ENCODE results near the gene PBRM1.

Gene PBRM1

DNA sequence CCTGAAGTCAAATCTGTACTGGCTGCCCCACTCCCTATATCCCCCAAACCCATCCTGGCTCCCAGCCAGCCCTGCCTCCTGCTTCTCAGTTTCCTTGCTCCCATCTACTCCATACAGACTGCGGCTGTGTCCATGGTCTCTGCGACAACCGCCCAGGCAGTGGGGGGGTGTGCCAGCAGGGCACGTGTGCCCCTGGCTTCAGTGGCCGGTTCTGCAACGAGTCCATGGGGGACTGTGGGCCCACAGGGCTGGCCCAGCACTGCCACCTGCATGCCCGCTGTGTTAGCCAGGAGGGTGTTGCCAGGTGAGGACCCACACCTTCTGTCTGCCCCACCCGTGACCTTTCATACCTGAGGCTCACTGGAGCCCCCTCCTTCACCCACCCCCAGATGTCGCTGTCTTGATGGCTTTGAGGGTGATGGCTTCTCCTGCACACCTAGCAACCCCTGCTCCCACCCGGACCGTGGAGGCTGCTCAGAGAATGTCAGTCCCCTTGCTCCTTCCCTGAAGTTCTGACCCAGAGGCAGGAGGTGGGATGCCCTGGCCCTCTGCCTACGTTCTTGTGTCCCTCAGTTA is 175.9 kb downstream of the PBRM1 start:
- DNase-seq (ENCODE audit: low read depth in 2 of 2), result no peak

DNA sequence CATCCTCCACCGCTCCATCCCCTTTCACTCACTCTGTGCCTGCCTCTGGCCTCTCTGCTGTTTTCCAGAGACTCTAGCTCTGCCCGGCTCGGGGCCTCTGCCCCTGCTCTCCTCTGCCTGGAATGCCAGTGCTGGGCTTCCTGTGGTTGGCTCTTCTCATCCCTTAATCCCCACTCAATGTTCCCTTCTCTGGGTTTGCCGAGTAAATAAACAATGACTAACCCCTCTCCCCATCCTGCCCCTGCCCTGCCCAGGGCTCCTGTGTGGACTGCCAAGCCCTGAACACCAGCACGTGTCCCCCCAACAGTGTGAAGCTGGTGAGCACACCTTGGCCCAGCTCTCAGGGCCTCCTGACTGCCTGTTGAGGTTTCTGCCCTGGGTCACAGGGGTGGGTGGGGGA is 178.4 kb downstream of the PBRM1 start:
- DNase-seq (ENCODE audit: low read depth in 2 of 2), result no peak

DNA sequence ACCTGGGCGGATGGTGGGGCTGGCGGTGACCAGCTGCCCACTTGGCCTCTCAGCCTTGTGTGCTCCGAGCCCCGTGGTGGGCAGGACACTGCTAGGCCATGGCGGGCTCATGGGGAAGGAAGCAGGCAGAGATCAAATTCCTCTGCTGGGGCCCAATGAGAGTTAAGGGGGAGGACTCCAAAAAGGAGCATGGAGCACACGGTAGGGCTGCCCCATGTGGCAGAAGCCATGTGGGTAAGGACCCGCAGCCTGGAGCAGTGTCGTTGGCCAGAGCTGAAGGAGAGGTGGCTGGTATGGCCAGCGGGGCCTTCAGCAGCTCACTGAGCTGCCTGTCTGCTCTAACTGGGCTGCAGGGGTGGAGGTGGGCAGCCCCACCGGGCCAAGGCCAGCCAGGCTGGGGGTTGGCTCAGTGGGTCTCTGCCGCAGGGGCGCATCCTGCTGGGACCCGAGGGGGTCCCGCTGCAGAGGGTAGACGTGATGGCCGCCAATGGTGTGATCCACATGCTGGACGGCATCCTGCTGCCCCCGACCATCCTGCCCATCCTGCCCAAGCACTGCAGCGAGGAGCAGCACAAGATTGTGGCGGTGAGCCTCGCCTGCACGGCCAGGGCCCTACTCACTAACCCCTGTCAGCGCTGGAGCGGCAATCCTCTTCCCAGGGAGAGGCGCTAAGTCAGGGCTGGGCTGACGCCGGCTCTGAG is 179.3 kb downstream of the PBRM1 start:
- no peak for DNase-seq (ENCODE audit: low read depth in 2 of 2)

- DNase-seq (ENCODE audit: low read depth in 2 of 2), result no peak
Observed at GRCh38 chr3:52504977-52505376, 180.7 kb downstream of the PBRM1 start.

GRCh38 chr3:52503788-52504424 is 181.8 kb downstream of the PBRM1 start:
- DNase-seq (ENCODE audit: low read depth in 2 of 2), result no peak

DNA sequence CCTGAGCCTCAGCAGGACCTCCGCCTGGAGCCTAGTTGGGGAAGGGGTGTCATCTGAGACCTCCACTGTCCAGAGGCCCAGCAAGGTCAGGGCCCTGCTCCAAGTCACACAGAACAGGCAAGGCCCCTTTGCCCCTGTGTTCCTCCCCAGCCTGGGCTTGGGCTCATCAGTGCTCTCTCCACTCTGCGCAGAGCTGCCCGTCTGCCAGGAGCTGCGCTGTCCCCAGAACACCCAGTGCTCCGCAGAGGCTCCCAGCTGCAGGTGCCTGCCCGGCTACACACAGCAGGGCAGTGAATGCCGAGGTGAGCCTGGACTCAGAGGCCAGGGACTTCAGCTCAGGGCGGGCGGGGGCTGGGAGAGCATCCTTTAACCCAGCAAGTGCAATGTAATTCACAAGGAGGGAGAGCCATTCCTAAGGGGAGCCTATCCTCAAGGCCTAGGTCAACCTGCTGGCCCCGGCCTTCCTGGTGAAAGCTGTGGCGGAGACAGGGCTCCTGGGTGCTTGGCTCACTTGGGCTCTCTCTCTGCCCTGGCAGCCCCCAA is 182.8 kb downstream of the PBRM1 start:
- DNase-seq (ENCODE audit: low read depth in 2 of 2), result no peak

DNA sequence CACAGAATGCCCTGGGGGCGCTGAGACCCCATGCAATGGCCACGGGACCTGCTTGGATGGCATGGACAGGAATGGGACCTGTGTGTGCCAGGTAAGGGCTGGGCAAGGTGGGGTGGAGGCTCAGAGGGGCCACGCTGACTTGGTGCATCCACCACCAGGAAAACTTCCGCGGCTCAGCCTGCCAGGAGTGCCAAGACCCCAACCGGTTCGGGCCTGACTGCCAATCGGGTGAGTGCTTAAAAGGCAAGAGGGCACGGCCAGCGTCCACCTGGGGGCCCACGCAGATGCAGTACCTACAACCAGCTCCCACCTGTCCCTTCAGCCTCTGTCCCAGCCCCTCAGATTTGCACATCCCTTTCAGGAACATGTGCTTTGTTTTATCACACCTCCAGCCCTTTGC is 183.7 kb downstream of the PBRM1 start:
- DNase-seq (ENCODE audit: low read depth in 2 of 2), result no peak

- no peak for DNase-seq (ENCODE audit: low read depth in 2 of 2)
Observed at GRCh38 chr3:52501046-52501445, 184.7 kb downstream of the PBRM1 start.

- DNase-seq (ENCODE audit: low read depth in 2 of 2), result no peak
Observed at GRCh38 chr3:52498137-52499054, 187.3 kb downstream of the PBRM1 start.

DNA sequence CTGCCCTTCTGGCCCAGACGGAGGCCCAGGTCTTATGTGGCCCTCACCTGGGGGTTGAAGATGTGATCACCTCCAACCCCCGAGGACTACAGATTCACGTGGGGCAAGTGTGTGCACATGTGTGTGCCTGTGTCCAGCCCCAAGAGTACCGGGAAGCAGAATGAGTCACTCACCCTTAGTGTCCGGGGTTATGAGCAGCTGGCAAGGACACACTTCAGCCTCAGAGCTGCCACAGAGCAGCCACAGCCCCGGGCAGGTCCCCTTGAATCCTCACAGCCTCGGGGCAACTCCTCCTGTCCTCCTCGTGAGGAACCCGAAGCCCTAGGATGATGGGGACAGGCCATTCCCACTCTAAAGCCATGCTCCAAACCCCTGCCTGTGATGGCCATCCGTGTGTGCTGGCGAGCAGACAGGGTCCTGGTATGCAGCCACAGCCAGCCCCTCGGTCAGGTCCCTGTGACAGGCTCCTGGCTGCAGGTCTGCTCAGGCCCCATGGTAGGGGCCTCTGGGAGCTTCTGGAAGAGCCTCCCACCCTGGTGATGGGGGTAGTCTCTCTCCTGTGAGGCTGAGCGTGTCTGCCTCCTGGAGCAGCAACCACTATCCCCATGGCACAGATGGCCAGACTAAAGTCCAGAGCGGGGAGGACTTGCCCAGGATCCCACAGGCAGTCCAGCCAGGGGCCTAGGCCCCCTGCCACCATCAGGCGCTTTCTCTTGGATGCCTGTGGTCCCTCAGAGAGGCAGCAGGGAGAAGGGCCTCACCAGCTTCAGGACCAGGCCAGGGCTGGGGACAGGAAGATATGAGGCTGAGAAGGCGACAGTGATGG is 189.7 kb downstream of the PBRM1 start:
- no peak for DNase-seq (ENCODE audit: low read depth in 2 of 2)
